ENCODE results near the gene GABBR2. TPM values are rescaled to one million over a fixed set of nuclear protein-coding genes. Genes with fewer than 3 reads are reported as not detected.
"Not testable (repeated sequence)": the region's sequence is repeated elsewhere in the genome, so short reads cannot be mapped to it uniquely, and the experiment has no call there.

GABBR2 gene
- total RNA-seq, 2 experiments from 2014 or later: not detected

- Mint-ChIP-seq H3K4me3 (no peak overlapping the region), H3K4me1 (no peaks in the 10 kb centered on the region), H3K9me3 (ENCODE audit: low read depth) (no peaks in the 10 kb centered on the region), H3K27me3 (peaks cover 24% of the 10 kb centered on the region), H3K36me3 (no peaks in the 10 kb centered on the region), H3K27ac (no peak overlapping the region)
- CTCF ChIA-PET: no interaction called here
- no peak for ATAC-seq
- DNase-seq: no peak
These were observed 105.8 kb downstream of the GABBR2 start for GRCh38 chr9:98602839-98603500.

- no peaks in the 10 kb centered on the region for H3K9me3 Mint-ChIP-seq (ENCODE audit: low read depth)
- H3K27me3 Mint-ChIP-seq: peaks cover 14% of the 10 kb centered on the region
- H3K36me3 Mint-ChIP-seq: no peaks in the 10 kb centered on the region
- no peak overlapping the region for H3K27ac Mint-ChIP-seq
- no peak for ATAC-seq
- H3K4me1 Mint-ChIP-seq: no peaks in the 10 kb centered on the region
- no peak overlapping the region for H3K4me3 Mint-ChIP-seq
- DNase-seq: no peak
- CTCF ChIA-PET: no interaction called here
These were observed 108.1 kb downstream of the GABBR2 start for GRCh38 chr9:98600631-98601030.

GRCh38 chr9:98599566-98600216, 109.0 kb downstream of the GABBR2 start:
- no peak overlapping the region for H3K27ac Mint-ChIP-seq
- H3K4me1 Mint-ChIP-seq: no peaks in the 10 kb centered on the region
- DNase-seq: no peak
- H3K4me3 Mint-ChIP-seq: no peak overlapping the region
- H3K27me3 Mint-ChIP-seq: peaks cover 11% of the 10 kb centered on the region
- ATAC-seq: no peak
- CTCF ChIA-PET: no interaction called here
- no peaks in the 10 kb centered on the region for H3K36me3 Mint-ChIP-seq
- H3K9me3 Mint-ChIP-seq (ENCODE audit: low read depth): no peaks in the 10 kb centered on the region

- CTCF ChIA-PET: no interaction called here
- Mint-ChIP-seq H3K4me3 (no peak overlapping the region), H3K9me3 (ENCODE audit: low read depth) (no peaks in the 10 kb centered on the region), H3K27ac (no peak overlapping the region), H3K36me3 (no peaks in the 10 kb centered on the region), H3K4me1 (no peaks in the 10 kb centered on the region), H3K27me3 (peaks cover 11% of the 10 kb centered on the region)
- ATAC-seq (no peak), DNase-seq (no peak)
These were observed 109.9 kb downstream of the GABBR2 start for GRCh38 chr9:98598861-98599260.

GRCh38 chr9:98597236-98597771, 111.4 kb downstream of the GABBR2 start:
- Mint-ChIP-seq H3K9me3 (ENCODE audit: low read depth) (no peaks in the 10 kb centered on the region), H3K4me3 (no peak overlapping the region), H3K4me1 (no peaks in the 10 kb centered on the region), H3K36me3 (no peaks in the 10 kb centered on the region), H3K27me3 (peaks cover 3% of the 10 kb centered on the region), H3K27ac (no peak overlapping the region)
- no peak for ATAC-seq
- DNase-seq: no peak
- CTCF ChIA-PET: no interaction called here

- DNase-seq: no peak
- CTCF ChIA-PET: no interaction called here
- no peaks in the 10 kb centered on the region for H3K36me3 Mint-ChIP-seq
- ATAC-seq: no peak
- no peak overlapping the region for H3K27ac Mint-ChIP-seq
- no peaks in the 10 kb centered on the region for H3K9me3 Mint-ChIP-seq (ENCODE audit: low read depth)
- H3K4me1 Mint-ChIP-seq: no peaks in the 10 kb centered on the region
- H3K4me3 Mint-ChIP-seq: no peak overlapping the region
- peaks cover 4% of the 10 kb centered on the region for H3K27me3 Mint-ChIP-seq
These were observed 112.2 kb downstream of the GABBR2 start for GRCh38 chr9:98596486-98596885.

GRCh38 chr9:98594546-98595160, 114.1 kb downstream of the GABBR2 start:
- ATAC-seq (no peak), DNase-seq (no peak)
- no peaks in the 10 kb centered on the region for H3K4me1 Mint-ChIP-seq
- H3K36me3 Mint-ChIP-seq: no peaks in the 10 kb centered on the region
- no peak overlapping the region for H3K4me3 Mint-ChIP-seq
- H3K27ac Mint-ChIP-seq: no peak overlapping the region
- H3K9me3 Mint-ChIP-seq (ENCODE audit: low read depth): no peaks in the 10 kb centered on the region
- CTCF ChIA-PET: no interaction called here
- H3K27me3 Mint-ChIP-seq: peaks cover 20% of the 10 kb centered on the region

- Mint-ChIP-seq H3K27me3 (peaks cover 27% of the 10 kb centered on the region), H3K9me3 (ENCODE audit: low read depth) (no peaks in the 10 kb centered on the region), H3K4me3 (no peak overlapping the region), H3K27ac (no peak overlapping the region), H3K36me3 (no peaks in the 10 kb centered on the region), H3K4me1 (no peaks in the 10 kb centered on the region)
- ATAC-seq (no peak), DNase-seq (no peak)
- CTCF ChIA-PET: no interaction called here
These were observed 115.1 kb downstream of the GABBR2 start for GRCh38 chr9:98593354-98594253.

- H3K27me3 Mint-ChIP-seq: peaks cover 38% of the 10 kb centered on the region
- ATAC-seq (no peak), DNase-seq (no peak)
- H3K27ac Mint-ChIP-seq: no peak overlapping the region
- no peaks in the 10 kb centered on the region for H3K4me1 Mint-ChIP-seq
- H3K4me3 Mint-ChIP-seq: no peak overlapping the region
- no peaks in the 10 kb centered on the region for H3K9me3 Mint-ChIP-seq (ENCODE audit: low read depth)
- CTCF ChIA-PET: no interaction called here
- no peaks in the 10 kb centered on the region for H3K36me3 Mint-ChIP-seq
These were observed 117.0 kb downstream of the GABBR2 start for GRCh38 chr9:98591696-98592095.

GRCh38 chr9:98590101-98590500, 118.6 kb downstream of the GABBR2 start:
- Mint-ChIP-seq H3K27me3 (peaks cover 41% of the 10 kb centered on the region), H3K4me3 (no peak overlapping the region), H3K9me3 (ENCODE audit: low read depth) (no peaks in the 10 kb centered on the region), H3K27ac (no peak overlapping the region), H3K4me1 (no peaks in the 10 kb centered on the region), H3K36me3 (no peaks in the 10 kb centered on the region)
- CTCF ChIA-PET: no interaction called here
- DNase-seq (no peak), ATAC-seq (no peak)

GRCh38 chr9:98589102-98589501, 119.6 kb downstream of the GABBR2 start:
- no peak overlapping the region for H3K27ac Mint-ChIP-seq
- peaks cover 2% of the 10 kb centered on the region for H3K36me3 Mint-ChIP-seq
- CTCF ChIA-PET: no interaction called here

GRCh38 chr9:98584853-98585438, 123.8 kb downstream of the GABBR2 start:
- Mint-ChIP-seq H3K27me3 (peaks cover 67% of the 10 kb centered on the region), H3K4me1 (peaks cover 18% of the 10 kb centered on the region)
- H3K27ac Mint-ChIP-seq; DNase-seq; H3K9me3 Mint-ChIP-seq (ENCODE audit: low read depth); ATAC-seq; CTCF ChIA-PET; H3K4me3 Mint-ChIP-seq; H3K36me3 Mint-ChIP-seq: not testable (repeated sequence)

More at GRCh38 chr9:98589102-98589501, 119.6 kb downstream of the GABBR2 start:
- peaks cover 8% of the 10 kb centered on the region for H3K4me1 Mint-ChIP-seq
- DNase-seq (no peak), ATAC-seq (no peak)
- H3K27me3 Mint-ChIP-seq: peaks cover 47% of the 10 kb centered on the region
- H3K9me3 Mint-ChIP-seq (ENCODE audit: low read depth): no peaks in the 10 kb centered on the region
- H3K4me3 Mint-ChIP-seq: no peak overlapping the region

- CTCF ChIA-PET: no interaction called here
- no peak overlapping the region for H3K4me3 Mint-ChIP-seq
- peaks cover 2% of the 10 kb centered on the region for H3K36me3 Mint-ChIP-seq
- H3K27ac Mint-ChIP-seq: no peak overlapping the region
- H3K4me1 Mint-ChIP-seq: peaks cover 18% of the 10 kb centered on the region
- H3K9me3 Mint-ChIP-seq (ENCODE audit: low read depth): no peaks in the 10 kb centered on the region
- DNase-seq (peak; percentile 73), ATAC-seq (peak; percentile 57)
- H3K27me3 Mint-ChIP-seq: peaks cover 68% of the 10 kb centered on the region
These were observed 124.7 kb downstream of the GABBR2 start for GRCh38 chr9:98584059-98584458.
